Jurkat, Clone E6-1 (cell line): ENCODE data around the gene GPR132.
A peak's percentile ranks its signal among the peaks of the same experiment; 100 is the strongest.
"Not testable (repeated sequence)": the region's sequence is repeated elsewhere in the genome, so short reads cannot be mapped to it uniquely, and the experiment has no call there.

ENCODE experiments used
- DNase-seq: peaks from one replicate; pipeline ENCODE4 v3.0.0-alpha.2; 2011; ENCODE audit warnings: low read depth, low spot score
- H3K4me3 ChIP-seq: 2 replicates; pipeline ENCODE4 v1.5.1; 2011; ENCODE audit warnings: mild to moderate bottlenecking, low read length, control low read depth, moderate library complexity

Gene GPR132

GRCh38 chr14:105051182-105052109 lies 13.8 kb downstream of the GPR132 start:
- no peak overlapping the region for H3K4me3 ChIP-seq
- DNase-seq = no peak

GRCh38 chr14:105050551-105050897 lies 14.7 kb downstream of the GPR132 start:
- H3K4me3 ChIP-seq = no peak overlapping the region
- DNase-seq = no peak

GRCh38 chr14:105049753-105050550 lies 15.3 kb downstream of the GPR132 start:
- DNase-seq = no peak
- no peak overlapping the region for H3K4me3 ChIP-seq

- DNase-seq = no peak
- no peak overlapping the region for H3K4me3 ChIP-seq
These were observed 17.8 kb downstream of the GPR132 start for GRCh38 chr14:105047283-105048016.

GRCh38 chr14:105046891-105047282 lies 18.3 kb downstream of the GPR132 start:
- H3K4me3 ChIP-seq = no peak overlapping the region
- no peak for DNase-seq

- no peak overlapping the region for H3K4me3 ChIP-seq
- peak; percentile 79 for DNase-seq
These were observed 19.4 kb downstream of the GPR132 start for GRCh38 chr14:105045710-105046326.

GRCh38 chr14:105043641-105044040 lies 21.6 kb downstream of the GPR132 start:
- DNase-seq = no peak
- H3K4me3 ChIP-seq = no peak overlapping the region

GRCh38 chr14:105042813-105043212 lies 22.4 kb downstream of the GPR132 start:
- H3K4me3 ChIP-seq = no peak overlapping the region
- DNase-seq = no peak

- no peak for DNase-seq
- no peak overlapping the region for H3K4me3 ChIP-seq
These were observed 23.1 kb downstream of the GPR132 start for GRCh38 chr14:105041841-105042765.

- H3K4me3 ChIP-seq = no peak overlapping the region
- DNase-seq = no peak
These were observed 25.6 kb downstream of the GPR132 start for GRCh38 chr14:105039458-105040205.

GRCh38 chr14:105035616-105036015 lies 29.6 kb downstream of the GPR132 start:
- not testable (repeated sequence) for H3K4me3 ChIP-seq, DNase-seq

GRCh38 chr14:105034315-105035039 lies 30.8 kb downstream of the GPR132 start:
- no peak overlapping the region for H3K4me3 ChIP-seq
- no peak for DNase-seq

GRCh38 chr14:105033412-105033900 lies 31.8 kb downstream of the GPR132 start:
- H3K4me3 ChIP-seq, DNase-seq: not testable (repeated sequence)

- H3K4me3 ChIP-seq, DNase-seq: not testable (repeated sequence)
These were observed 32.8 kb downstream of the GPR132 start for GRCh38 chr14:105032451-105032901.

- no peak for DNase-seq
- no peak overlapping the region for H3K4me3 ChIP-seq
These were observed 34.3 kb downstream of the GPR132 start for GRCh38 chr14:105030836-105031396.

GRCh38 chr14:105030194-105030593 lies 35.0 kb downstream of the GPR132 start:
- no peak overlapping the region for H3K4me3 ChIP-seq
- no peak for DNase-seq
